ENCODE data around the gene KLHL14. TPM values are rescaled to one million over a fixed set of nuclear protein-coding genes. Genes with fewer than 3 reads are reported as not detected.

KLHL14 gene
- total and polyA plus RNA-seq, 2 of the 13 experiments (the other 11 are each of a cell fraction or from before 2014, with no cell fraction given): 16.0 to 41.8 TPM

- 0 out of 2 replicates have a peak, but pooled peaks have one; percentile 30 for TF ChIP-seq PAXIP1 (CRISPR knock-in tag; conservative IDR thresholded peaks at IDR 0.05)
- no peak for TF ChIP-seq ZNF18 (CRISPR knock-in tag; IDR thresholded peaks at IDR 0.05; ENCODE audit: insufficient replicate concordance)
- no peak for TF ChIP-seq CCDC6 (CRISPR knock-in tag; IDR thresholded peaks at IDR 0.05)
- no peak for TF ChIP-seq NFYB (CRISPR knock-in tag; IDR thresholded peaks at IDR 0.05)
- TF ChIP-seq ARID5B (CRISPR knock-in tag; IDR thresholded peaks at IDR 0.05): peak; percentile 50
- no peak for TF ChIP-seq SNAPC4 (CRISPR knock-in tag; IDR thresholded peaks at IDR 0.05)
- TF ChIP-seq HMG20A (CRISPR knock-in tag; IDR thresholded peaks at IDR 0.05; ENCODE audit: borderline replicate concordance): no peak
- TF ChIP-seq ZNF891 (CRISPR knock-in tag; IDR thresholded peaks at IDR 0.05): no peak
- TF ChIP-seq MYPOP (CRISPR knock-in tag; IDR thresholded peaks at IDR 0.05): no peak
- TF ChIP-seq KMT2B (CRISPR knock-in tag; IDR thresholded peaks at IDR 0.05): 0 out of 2 replicates have a peak, but pooled peaks have one; percentile 22
- no peak for TF ChIP-seq EHMT2 (IDR thresholded peaks at IDR 0.05; ENCODE audit: borderline replicate concordance, low read depth, low read length)
- 0 out of 2 replicates have a peak, but pooled peaks have one; percentile 33 for TF ChIP-seq SP140L (CRISPR knock-in tag; IDR thresholded peaks at IDR 0.05; ENCODE audit: borderline replicate concordance)
- TF ChIP-seq ZNF333 (CRISPR knock-in tag; IDR thresholded peaks at IDR 0.05; ENCODE audit: borderline replicate concordance): no peak
Observed at GRCh38 chr18:32714571-32715148, 58.2 kb downstream of the KLHL14 start (continued).

Measured in HepG2 (cell line).